Measurements from ENCODE around the gene LRRC8B. TPM values are rescaled to one million over a fixed set of nuclear protein-coding genes. Genes with fewer than 3 reads are reported as not detected.
A peak's percentile ranks its signal among the peaks of the same experiment; 100 is the strongest.

LRRC8B gene
- total and polyA plus RNA-seq, 9 of the 15 experiments (the other 6 are each of a cell fraction or from before 2014, with no cell fraction given) = 4.3 to 43.7 (median 14.4) TPM

DNA sequence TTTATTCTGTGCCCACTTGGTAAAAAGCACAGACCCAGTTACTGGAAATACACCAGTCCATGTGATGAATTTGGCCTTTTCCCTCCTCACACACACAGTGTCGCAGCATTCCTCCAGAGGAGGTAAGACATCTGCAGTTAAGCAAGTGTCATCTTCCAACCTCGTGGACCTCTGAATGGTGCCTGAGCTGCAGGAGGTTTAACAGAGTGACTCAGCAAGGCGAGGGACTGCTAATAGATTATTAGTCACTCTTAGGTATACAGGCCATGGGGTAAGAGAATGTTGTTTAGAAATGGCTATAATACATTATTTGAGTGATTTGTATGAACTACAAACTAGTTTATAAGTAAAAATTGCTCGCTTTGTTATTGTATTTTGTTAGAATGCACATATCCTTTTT is 8.6 kb upstream of the LRRC8B start (continued):
- TF ChIP-seq SMARCE1 (IDR thresholded peaks at IDR 0.05) = peak; percentile 22; the same call in 1 of the 2 replicates
- no peak for TF ChIP-seq RBM39 (optimal IDR thresholded peaks at IDR 0.05; ENCODE audit: low read depth, low read length)
- TF ChIP-seq SP1 (CRISPR knock-in tag; IDR thresholded peaks at IDR 0.05) = no peak
- no peak for TF ChIP-seq ZNF668 (CRISPR knock-in tag; IDR thresholded peaks at IDR 0.05)
- no peak for TF ChIP-seq YY1 (IDR thresholded peaks at IDR 0.05; ENCODE audit: borderline replicate concordance in 1 of 3, control insufficient read depth in 1 of 3, extremely low read depth in 1 of 3, insufficient read depth in 3 of 3, insufficient read length in 1 of 3, insufficient replicate concordance in 2 of 3, low read depth in 1 of 3, low read length in 2 of 3)
- peak; percentile 78 for TF ChIP-seq MAFF (IDR thresholded peaks at IDR 0.05; ENCODE audit: low read length)
- no peak for TF ChIP-seq SREBF1 (IDR thresholded peaks at IDR 0.05; ENCODE audit: borderline replicate concordance, low read depth, low read length)
- TF ChIP-seq, protein P1, sequence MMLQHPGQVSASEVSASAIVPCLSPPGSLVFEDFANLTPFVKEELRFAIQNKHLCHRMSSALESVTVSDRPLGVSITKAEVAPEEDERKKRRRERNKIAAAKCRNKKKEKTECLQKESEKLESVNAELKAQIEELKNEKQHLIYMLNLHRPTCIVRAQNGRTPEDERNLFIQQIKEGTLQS (IDR thresholded peaks at IDR 0.05) = peak; percentile 71
- TF ChIP-seq, protein P1 (CRISPR knock-in tag; conservative IDR thresholded peaks at IDR 0.05) = no peak
- TF ChIP-seq, protein P2, sequence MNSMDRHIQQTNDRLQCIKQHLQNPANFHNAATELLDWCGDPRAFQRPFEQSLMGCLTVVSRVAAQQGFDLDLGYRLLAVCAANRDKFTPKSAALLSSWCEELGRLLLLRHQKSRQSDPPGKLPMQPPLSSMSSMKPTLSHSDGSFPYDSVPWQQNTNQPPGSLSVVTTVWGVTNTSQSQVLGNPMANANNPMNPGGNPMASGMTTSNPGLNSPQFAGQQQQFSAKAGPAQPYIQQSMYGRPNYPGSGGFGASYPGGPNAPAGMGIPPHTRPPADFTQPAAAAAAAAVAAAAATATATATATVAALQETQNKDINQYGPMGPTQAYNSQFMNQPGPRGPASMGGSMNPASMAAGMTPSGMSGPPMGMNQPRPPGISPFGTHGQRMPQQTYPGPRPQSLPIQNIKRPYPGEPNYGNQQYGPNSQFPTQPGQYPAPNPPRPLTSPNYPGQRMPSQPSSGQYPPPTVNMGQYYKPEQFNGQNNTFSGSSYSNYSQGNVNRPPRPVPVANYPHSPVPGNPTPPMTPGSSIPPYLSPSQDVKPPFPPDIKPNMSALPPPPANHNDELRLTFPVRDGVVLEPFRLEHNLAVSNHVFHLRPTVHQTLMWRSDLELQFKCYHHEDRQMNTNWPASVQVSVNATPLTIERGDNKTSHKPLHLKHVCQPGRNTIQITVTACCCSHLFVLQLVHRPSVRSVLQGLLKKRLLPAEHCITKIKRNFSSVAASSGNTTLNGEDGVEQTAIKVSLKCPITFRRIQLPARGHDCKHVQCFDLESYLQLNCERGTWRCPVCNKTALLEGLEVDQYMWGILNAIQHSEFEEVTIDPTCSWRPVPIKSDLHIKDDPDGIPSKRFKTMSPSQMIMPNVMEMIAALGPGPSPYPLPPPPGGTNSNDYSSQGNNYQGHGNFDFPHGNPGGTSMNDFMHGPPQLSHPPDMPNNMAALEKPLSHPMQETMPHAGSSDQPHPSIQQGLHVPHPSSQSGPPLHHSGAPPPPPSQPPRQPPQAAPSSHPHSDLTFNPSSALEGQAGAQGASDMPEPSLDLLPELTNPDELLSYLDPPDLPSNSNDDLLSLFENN (IDR thresholded peaks at IDR 0.05; ENCODE audit: low read depth in 2 of 2, low read length in 2 of 2) = no peak
- TF ChIP-seq, protein P3, sequence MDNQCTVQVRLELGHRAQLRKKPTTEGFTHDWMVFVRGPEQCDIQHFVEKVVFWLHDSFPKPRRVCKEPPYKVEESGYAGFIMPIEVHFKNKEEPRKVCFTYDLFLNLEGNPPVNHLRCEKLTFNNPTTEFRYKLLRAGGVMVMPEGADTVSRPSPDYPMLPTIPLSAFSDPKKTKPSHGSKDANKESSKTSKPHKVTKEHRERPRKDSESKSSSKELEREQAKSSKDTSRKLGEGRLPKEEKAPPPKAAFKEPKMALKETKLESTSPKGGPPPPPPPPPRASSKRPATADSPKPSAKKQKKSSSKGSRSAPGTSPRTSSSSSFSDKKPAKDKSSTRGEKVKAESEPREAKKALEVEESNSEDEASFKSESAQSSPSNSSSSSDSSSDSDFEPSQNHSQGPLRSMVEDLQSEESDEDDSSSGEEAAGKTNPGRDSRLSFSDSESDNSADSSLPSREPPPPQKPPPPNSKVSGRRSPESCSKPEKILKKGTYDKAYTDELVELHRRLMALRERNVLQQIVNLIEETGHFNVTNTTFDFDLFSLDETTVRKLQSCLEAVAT (IDR thresholded peaks at IDR 0.05) = no peak
- TF ChIP-seq, protein P4, sequence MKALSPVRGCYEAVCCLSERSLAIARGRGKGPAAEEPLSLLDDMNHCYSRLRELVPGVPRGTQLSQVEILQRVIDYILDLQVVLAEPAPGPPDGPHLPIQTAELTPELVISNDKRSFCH (CRISPR knock-in tag; IDR thresholded peaks at IDR 0.05) = no peak
- TF ChIP-seq, protein P4 (tag; IDR thresholded peaks at IDR 0.05) = no peak
- TF ChIP-seq, protein P5, sequence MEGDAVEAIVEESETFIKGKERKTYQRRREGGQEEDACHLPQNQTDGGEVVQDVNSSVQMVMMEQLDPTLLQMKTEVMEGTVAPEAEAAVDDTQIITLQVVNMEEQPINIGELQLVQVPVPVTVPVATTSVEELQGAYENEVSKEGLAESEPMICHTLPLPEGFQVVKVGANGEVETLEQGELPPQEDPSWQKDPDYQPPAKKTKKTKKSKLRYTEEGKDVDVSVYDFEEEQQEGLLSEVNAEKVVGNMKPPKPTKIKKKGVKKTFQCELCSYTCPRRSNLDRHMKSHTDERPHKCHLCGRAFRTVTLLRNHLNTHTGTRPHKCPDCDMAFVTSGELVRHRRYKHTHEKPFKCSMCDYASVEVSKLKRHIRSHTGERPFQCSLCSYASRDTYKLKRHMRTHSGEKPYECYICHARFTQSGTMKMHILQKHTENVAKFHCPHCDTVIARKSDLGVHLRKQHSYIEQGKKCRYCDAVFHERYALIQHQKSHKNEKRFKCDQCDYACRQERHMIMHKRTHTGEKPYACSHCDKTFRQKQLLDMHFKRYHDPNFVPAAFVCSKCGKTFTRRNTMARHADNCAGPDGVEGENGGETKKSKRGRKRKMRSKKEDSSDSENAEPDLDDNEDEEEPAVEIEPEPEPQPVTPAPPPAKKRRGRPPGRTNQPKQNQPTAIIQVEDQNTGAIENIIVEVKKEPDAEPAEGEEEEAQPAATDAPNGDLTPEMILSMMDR (IDR thresholded peaks at IDR 0.05 in 2 of 3, conservative IDR thresholded peaks at IDR 0.05 in 1 of 3; ENCODE audit: insufficient read depth in 2 of 3, low read depth in 1 of 3, low read length in 3 of 3) = no peak
- no peak for TF ChIP-seq ZFPM2 (CRISPR knock-in tag; IDR thresholded peaks at IDR 0.05)
- no peak for TF ChIP-seq BDP1 (IDR thresholded peaks at IDR 0.05; ENCODE audit: insufficient read depth, insufficient read length)
- peak; percentile 25; the same call in 1 of the 2 replicates for TF ChIP-seq SMARCA4 (IDR thresholded peaks at IDR 0.05)
- TF ChIP-seq C11orf30 (IDR thresholded peaks at IDR 0.05; ENCODE audit: low read depth) = peak; percentile 78
- peak; percentile 51; the same call in 1 of the 2 replicates for TF ChIP-seq CTBP1 (IDR thresholded peaks at IDR 0.05; ENCODE audit: borderline replicate concordance)
- TF ChIP-seq SETDB1 (IDR thresholded peaks at IDR 0.05; ENCODE audit: low read length) = no peak
- no peak for TF ChIP-seq PYGO2 (tag; IDR thresholded peaks at IDR 0.05)
- no peak for TF ChIP-seq TCFL5 (CRISPR knock-in tag; conservative IDR thresholded peaks at IDR 0.05)
